Naive B cell (primary cell): ENCODE data around the gene PLEKHA6. TPM values are rescaled to one million over a fixed set of nuclear protein-coding genes. Genes with fewer than 3 reads are reported as not detected.

Source experiments
- ATAC-seq, 2 donors: fragments of 150-1000 bp; cut with Tn5 transposase; 2 replicates each; pipeline ENCODE4 v1.10.0; 2021; ENCODE audit warnings: low read depth in 2 of 2, mild to moderate bottlenecking in 2 of 2, moderate library complexity in 2 of 2
- DNase-seq: peaks from one replicate; pipeline ENCODE4 v3.0.0; 2022
- H3K27ac Mint-ChIP-seq, 6 donors: one replicate each; pipeline ENCODE4 v1.8.0; 2020 to 2022; ENCODE audit warnings: mild to moderate bottlenecking in 6 of 6, mixed read lengths in 6 of 6, moderate library complexity in 5 of 6, inconsistent platforms in 2 of 6
- H3K27me3 Mint-ChIP-seq, 3 donors: one replicate each; pipeline ENCODE4 v1.8.0; 2021 to 2022; ENCODE audit warnings: mixed read lengths in 3 of 3, mild to moderate bottlenecking in 1 of 3
- H3K36me3 Mint-ChIP-seq, 2 donors: one replicate each; pipeline ENCODE4 v1.8.0; 2020 to 2022; ENCODE audit warnings: mixed read lengths in 2 of 2, inconsistent platforms in 1 of 2, mild to moderate bottlenecking in 1 of 2
- H3K4me1 Mint-ChIP-seq, 3 donors: one replicate each; pipeline ENCODE4 v1.8.0; 2020 to 2022; ENCODE audit warnings: mixed read lengths in 3 of 3, inconsistent platforms in 1 of 3, mild to moderate bottlenecking in 1 of 3, moderate library complexity in 1 of 3
- H3K4me3 Mint-ChIP-seq, 8 donors: one replicate each; pipeline ENCODE4 v1.8.0; 2020 to 2022; ENCODE audit warnings: mild to moderate bottlenecking in 8 of 8, mixed read lengths in 8 of 8, moderate library complexity in 8 of 8, inconsistent platforms in 2 of 8
- H3K9me3 Mint-ChIP-seq, 7 donors: one replicate each; pipeline ENCODE4 v1.8.0; 2020 to 2022; ENCODE audit warnings: mixed read lengths in 7 of 7, mild to moderate bottlenecking in 5 of 7, inconsistent platforms in 2 of 7, moderate library complexity in 1 of 7
- polyA plus RNA-seq, 6 donors: library from polyadenylated mRNA; unstranded; fragments of 300-500 nt; fragmentation: Illumina TruSeq; gene quantifications; one replicate each; pipeline ENCODE4 v1.2.3, GENCODE V29; 2021; ENCODE audit warnings: low read depth in 6 of 6

Gene PLEKHA6
- polyA plus RNA-seq, 6 donors from 2014 or later: 0.09 TPM; not detected in 5

- H3K9me3 Mint-ChIP-seq: no peaks in the 10 kb centered on the region
- no peaks in the 10 kb centered on the region for H3K36me3 Mint-ChIP-seq
- H3K4me1 Mint-ChIP-seq: peaks cover 7 to 20% (median 8%) of the 10 kb centered on the region in 3 donors
- H3K27me3 Mint-ChIP-seq: peaks cover 12 to 17% (median 13%) of the 10 kb centered on the region in 3 donors
- no peak overlapping the region for H3K4me3 Mint-ChIP-seq
- DNase-seq (no peak), ATAC-seq (no peak)
- H3K27ac Mint-ChIP-seq: no peak overlapping the region
Measured at GRCh38 chr1:204373911-204374310, 14.2 kb upstream of the PLEKHA6 start.

GRCh38 chr1:204370176-204370575 is 10.4 kb upstream of the PLEKHA6 start:
- H3K4me3 Mint-ChIP-seq: no peak overlapping the region
- no peaks in the 10 kb centered on the region for H3K36me3 Mint-ChIP-seq
- no peak for ATAC-seq
- H3K27ac Mint-ChIP-seq: no peak overlapping the region
- peaks cover 0 to 4% (median 0%) of the 10 kb centered on the region in 3 donors for H3K4me1 Mint-ChIP-seq
- H3K27me3 Mint-ChIP-seq: peaks cover 10 to 23% (median 19%) of the 10 kb centered on the region in 3 donors
- no peaks in the 10 kb centered on the region for H3K9me3 Mint-ChIP-seq
- DNase-seq: no peak

GRCh38 chr1:204368996-204369726 is 9.4 kb upstream of the PLEKHA6 start:
- Mint-ChIP-seq H3K27me3 (peaks cover 10 to 30% (median 24%) of the 10 kb centered on the region in 3 donors), H3K4me3 (no peak overlapping the region), H3K27ac (no peak overlapping the region), H3K36me3 (no peaks in the 10 kb centered on the region), H3K9me3 (no peaks in the 10 kb centered on the region), H3K4me1 (peaks cover 0 to 4% (median 0%) of the 10 kb centered on the region in 3 donors)
- ATAC-seq (peak in 1 of 2 donors; percentile 30), DNase-seq (no peak)

- Mint-ChIP-seq H3K36me3 (no peaks in the 10 kb centered on the region), H3K27me3 (peaks cover 15 to 33% (median 30%) of the 10 kb centered on the region in 3 donors), H3K27ac (no peak overlapping the region), H3K4me1 (peaks cover 5 to 14% (median 11%) of the 10 kb centered on the region in 3 donors), H3K4me3 (no peak overlapping the region), H3K9me3 (no peaks in the 10 kb centered on the region)
- no peak for ATAC-seq
- DNase-seq: no peak
Measured at GRCh38 chr1:204367956-204368355, 8.2 kb upstream of the PLEKHA6 start.

- Mint-ChIP-seq H3K27me3 (peaks cover 21 to 39% (median 36%) of the 10 kb centered on the region in 3 donors), H3K9me3 (no peaks in the 10 kb centered on the region), H3K36me3 (no peaks in the 10 kb centered on the region), H3K27ac (peak overlapping the region in 1 of 6 donors; percentile 58), H3K4me3 (no peak overlapping the region), H3K4me1 (peaks cover 5 to 19% (median 12%) of the 10 kb centered on the region in 3 donors)
- DNase-seq (no peak), ATAC-seq (no peak)
Measured at GRCh38 chr1:204367193-204367858, 7.6 kb upstream of the PLEKHA6 start.

GRCh38 chr1:204366759-204367158 is 7.0 kb upstream of the PLEKHA6 start:
- ATAC-seq (no peak), DNase-seq (no peak)
- H3K4me1 Mint-ChIP-seq: peaks cover 5 to 19% (median 12%) of the 10 kb centered on the region in 3 donors
- H3K4me3 Mint-ChIP-seq: no peak overlapping the region
- H3K27ac Mint-ChIP-seq: no peak overlapping the region
- H3K9me3 Mint-ChIP-seq: no peaks in the 10 kb centered on the region
- H3K27me3 Mint-ChIP-seq: peaks cover 24 to 44% (median 42%) of the 10 kb centered on the region in 3 donors
- H3K36me3 Mint-ChIP-seq: no peaks in the 10 kb centered on the region

- Mint-ChIP-seq H3K4me3 (peak overlapping the region; percentile 52 to 92 (median 82)), H3K36me3 (no peaks in the 10 kb centered on the region), H3K4me1 (peaks cover 5 to 26% (median 12%) of the 10 kb centered on the region in 3 donors), H3K27me3 (peaks cover 29 to 67% (median 60%) of the 10 kb centered on the region in 3 donors), H3K27ac (peak overlapping the region in 5 of 6 donors; percentile 14 to 60 (median 20)), H3K9me3 (no peaks in the 10 kb centered on the region)
- DNase-seq: peak; percentile 61
- ATAC-seq: peak; percentile 79 to 82
Measured at GRCh38 chr1:204363335-204364114, 3.8 kb upstream of the PLEKHA6 start.

- peak overlapping the region; percentile 52 to 92 (median 82) for H3K4me3 Mint-ChIP-seq
- peaks cover 29 to 71% (median 60%) of the 10 kb centered on the region in 3 donors for H3K27me3 Mint-ChIP-seq
- no peaks in the 10 kb centered on the region for H3K9me3 Mint-ChIP-seq
- H3K36me3 Mint-ChIP-seq: no peaks in the 10 kb centered on the region
- H3K4me1 Mint-ChIP-seq: peaks cover 5 to 28% (median 12%) of the 10 kb centered on the region in 3 donors
- peak overlapping the region in 1 of 6 donors; percentile 65 for H3K27ac Mint-ChIP-seq
- no peak for DNase-seq
- ATAC-seq: no peak
Measured at GRCh38 chr1:204362984-204363334, 3.2 kb upstream of the PLEKHA6 start.

- ATAC-seq (no peak), DNase-seq (no peak)
- no peaks in the 10 kb centered on the region for H3K36me3 Mint-ChIP-seq
- peak overlapping the region in 2 of 6 donors; percentile 29 to 69 for H3K27ac Mint-ChIP-seq
- H3K27me3 Mint-ChIP-seq: peaks cover 29 to 72% (median 51%) of the 10 kb centered on the region in 3 donors
- H3K4me3 Mint-ChIP-seq: peak overlapping the region in 2 of 8 donors; percentile 51 to 70
- no peaks in the 10 kb centered on the region for H3K9me3 Mint-ChIP-seq
- peaks cover 8 to 38% (median 18%) of the 10 kb centered on the region in 3 donors for H3K4me1 Mint-ChIP-seq
Measured at GRCh38 chr1:204361781-204362180, 2.1 kb upstream of the PLEKHA6 start.

GRCh38 chr1:204361341-204361771 is 1.6 kb upstream of the PLEKHA6 start:
- Mint-ChIP-seq H3K36me3 (no peaks in the 10 kb centered on the region), H3K4me3 (peak overlapping the region in 3 of 8 donors; percentile 18 to 80 (median 41)), H3K4me1 (peaks cover 8 to 38% (median 18%) of the 10 kb centered on the region in 3 donors), H3K9me3 (no peaks in the 10 kb centered on the region), H3K27ac (peak overlapping the region in 1 of 6 donors; percentile 29), H3K27me3 (peaks cover 29 to 70% (median 50%) of the 10 kb centered on the region in 3 donors)
- ATAC-seq (no peak), DNase-seq (no peak)

GRCh38 chr1:204360314-204360713 is 585 bp upstream of the PLEKHA6 start:
- H3K9me3 Mint-ChIP-seq: no peaks in the 10 kb centered on the region
- H3K4me3 Mint-ChIP-seq: no peak overlapping the region
- no peaks in the 10 kb centered on the region for H3K36me3 Mint-ChIP-seq
- H3K4me1 Mint-ChIP-seq: peaks cover 8 to 38% (median 18%) of the 10 kb centered on the region in 3 donors
- no peak for DNase-seq
- H3K27ac Mint-ChIP-seq: no peak overlapping the region
- H3K27me3 Mint-ChIP-seq: peaks cover 23 to 61% (median 40%) of the 10 kb centered on the region in 3 donors
- ATAC-seq: no peak

- no peak for DNase-seq
- ATAC-seq: no peak
- no peaks in the 10 kb centered on the region for H3K9me3 Mint-ChIP-seq
- peaks cover 28 to 60% (median 37%) of the 10 kb centered on the region in 3 donors for H3K27me3 Mint-ChIP-seq
- H3K4me1 Mint-ChIP-seq: peaks cover 8 to 38% (median 18%) of the 10 kb centered on the region in 3 donors
- H3K36me3 Mint-ChIP-seq: no peaks in the 10 kb centered on the region
- H3K27ac Mint-ChIP-seq: peak overlapping the region in 1 of 6 donors; percentile 64
- H3K4me3 Mint-ChIP-seq: peak overlapping the region in 1 of 8 donors; percentile 31
Measured at GRCh38 chr1:204359131-204359473, 627 bp downstream of the PLEKHA6 start.

GRCh38 chr1:204358605-204359004 is 1.1 kb downstream of the PLEKHA6 start:
- ATAC-seq (no peak), DNase-seq (no peak)
- Mint-ChIP-seq H3K27me3 (peaks cover 25 to 56% (median 38%) of the 10 kb centered on the region in 3 donors), H3K36me3 (no peaks in the 10 kb centered on the region), H3K4me3 (peak overlapping the region in 1 of 8 donors; percentile 73), H3K9me3 (no peaks in the 10 kb centered on the region), H3K27ac (peak overlapping the region in 1 of 6 donors; percentile 53), H3K4me1 (peaks cover 4 to 33% (median 14%) of the 10 kb centered on the region in 3 donors)
